Fibroblast of pulmonary artery (primary cell): ENCODE data around the gene NCEH1.
A peak's percentile ranks its signal among the peaks of the same experiment; 100 is the strongest.

ENCODE experiments used
- DNase-seq: peaks from one replicate; pipeline ENCODE4 v3.0.0-alpha.2; 2010; ENCODE audit warnings: low read depth
- H3K4me3 ChIP-seq: replicated peaks from 2 replicates; pipeline ENCODE4 v1.5.1; 2011; ENCODE audit warnings: low read depth, mild to moderate bottlenecking, control low read depth, low read length, moderate library complexity
- TF ChIP-seq, protein P1 (sequence below): IDR thresholded peaks from 2 replicates; pipeline ENCODE4 v1.5.1; 2011; ENCODE audit warnings: mild to moderate bottlenecking, control low read depth, low read length, inconsistent platforms; ENCODE audit errors: missing control alignments

Gene NCEH1

DNA sequence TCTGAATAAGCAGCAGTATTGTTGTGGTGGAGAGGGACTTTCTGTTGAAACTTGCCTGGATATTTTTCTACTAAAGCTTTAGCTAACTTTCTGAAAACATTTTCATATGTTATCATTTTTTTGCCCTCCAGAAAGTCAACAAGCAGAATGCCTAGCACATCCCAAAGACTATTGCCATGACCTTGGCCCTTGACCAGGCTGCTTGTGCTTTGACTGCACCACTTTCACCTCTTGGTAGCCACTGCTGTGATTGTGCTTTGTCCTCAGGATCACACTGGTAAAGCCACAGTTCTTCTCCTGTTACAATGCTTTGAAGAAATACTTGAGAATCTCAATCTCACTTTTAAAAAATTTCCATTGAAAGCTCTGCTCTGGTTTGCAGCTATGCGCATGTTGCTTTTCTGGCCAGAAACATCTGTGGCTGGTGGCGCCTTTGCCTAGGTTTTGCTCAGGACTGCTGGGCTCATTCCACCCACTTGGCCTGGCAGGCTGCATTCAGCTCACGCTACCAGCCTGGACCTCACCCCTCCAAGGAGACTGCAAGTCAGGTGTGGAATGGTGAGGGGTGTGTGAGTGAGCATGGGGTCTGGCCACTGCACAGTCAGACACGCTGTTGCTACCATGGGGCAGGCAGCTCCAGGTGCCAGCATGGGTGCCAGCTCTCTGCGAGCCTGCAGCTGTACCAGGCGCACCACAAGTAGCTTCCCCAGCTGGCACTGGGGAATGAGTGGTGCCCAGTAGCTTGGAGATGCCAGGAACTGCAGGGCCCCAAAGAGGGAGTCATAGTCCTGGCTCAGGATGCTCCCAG is 97.8 kb downstream of the NCEH1 start:
- TF ChIP-seq, protein P1, sequence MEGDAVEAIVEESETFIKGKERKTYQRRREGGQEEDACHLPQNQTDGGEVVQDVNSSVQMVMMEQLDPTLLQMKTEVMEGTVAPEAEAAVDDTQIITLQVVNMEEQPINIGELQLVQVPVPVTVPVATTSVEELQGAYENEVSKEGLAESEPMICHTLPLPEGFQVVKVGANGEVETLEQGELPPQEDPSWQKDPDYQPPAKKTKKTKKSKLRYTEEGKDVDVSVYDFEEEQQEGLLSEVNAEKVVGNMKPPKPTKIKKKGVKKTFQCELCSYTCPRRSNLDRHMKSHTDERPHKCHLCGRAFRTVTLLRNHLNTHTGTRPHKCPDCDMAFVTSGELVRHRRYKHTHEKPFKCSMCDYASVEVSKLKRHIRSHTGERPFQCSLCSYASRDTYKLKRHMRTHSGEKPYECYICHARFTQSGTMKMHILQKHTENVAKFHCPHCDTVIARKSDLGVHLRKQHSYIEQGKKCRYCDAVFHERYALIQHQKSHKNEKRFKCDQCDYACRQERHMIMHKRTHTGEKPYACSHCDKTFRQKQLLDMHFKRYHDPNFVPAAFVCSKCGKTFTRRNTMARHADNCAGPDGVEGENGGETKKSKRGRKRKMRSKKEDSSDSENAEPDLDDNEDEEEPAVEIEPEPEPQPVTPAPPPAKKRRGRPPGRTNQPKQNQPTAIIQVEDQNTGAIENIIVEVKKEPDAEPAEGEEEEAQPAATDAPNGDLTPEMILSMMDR = no peak
- no peak overlapping the region for H3K4me3 ChIP-seq
- DNase-seq = no peak

DNA sequence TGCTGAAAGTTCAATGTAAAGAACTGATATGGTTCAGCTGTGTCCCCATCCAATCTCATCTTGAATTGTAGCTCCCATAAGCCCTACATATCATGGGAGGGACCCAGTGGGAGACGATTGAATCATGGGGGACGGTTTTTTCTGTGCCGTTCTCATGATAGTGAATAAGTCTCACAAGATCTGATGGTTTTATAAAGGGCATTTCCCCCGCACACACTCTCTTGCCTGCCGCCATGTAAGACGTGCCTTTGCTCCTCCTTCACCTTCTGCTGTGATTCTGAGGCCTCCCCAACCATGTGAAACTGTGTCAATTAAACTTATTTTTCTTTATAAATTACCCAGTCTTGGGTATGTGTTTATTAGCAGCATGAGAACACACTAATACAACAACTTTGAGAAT is 101.1 kb downstream of the NCEH1 start:
- DNase-seq = no peak
- TF ChIP-seq, protein P1 = no peak
- no peak overlapping the region for H3K4me3 ChIP-seq

DNA sequence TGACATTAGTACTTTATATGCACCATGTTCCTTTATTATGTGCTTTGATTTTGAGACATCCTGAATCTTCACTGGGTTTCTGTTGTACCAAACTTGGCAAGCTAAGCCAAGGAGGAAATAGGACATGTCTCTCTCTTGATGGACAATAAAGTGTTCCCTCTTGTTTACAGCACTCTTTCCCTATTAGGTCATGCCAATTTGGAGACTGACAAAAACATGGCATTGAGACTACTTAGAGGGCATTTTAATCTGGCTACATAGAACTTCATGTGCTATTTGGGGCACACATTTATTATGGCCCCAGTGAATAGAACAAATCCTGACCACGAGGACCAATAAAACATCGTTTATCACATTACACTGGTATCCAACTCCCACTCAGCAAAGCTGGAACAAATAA is 102.3 kb downstream of the NCEH1 start:
- DNase-seq = no peak
- TF ChIP-seq, protein P1 = no peak
- H3K4me3 ChIP-seq = no peak overlapping the region

DNA sequence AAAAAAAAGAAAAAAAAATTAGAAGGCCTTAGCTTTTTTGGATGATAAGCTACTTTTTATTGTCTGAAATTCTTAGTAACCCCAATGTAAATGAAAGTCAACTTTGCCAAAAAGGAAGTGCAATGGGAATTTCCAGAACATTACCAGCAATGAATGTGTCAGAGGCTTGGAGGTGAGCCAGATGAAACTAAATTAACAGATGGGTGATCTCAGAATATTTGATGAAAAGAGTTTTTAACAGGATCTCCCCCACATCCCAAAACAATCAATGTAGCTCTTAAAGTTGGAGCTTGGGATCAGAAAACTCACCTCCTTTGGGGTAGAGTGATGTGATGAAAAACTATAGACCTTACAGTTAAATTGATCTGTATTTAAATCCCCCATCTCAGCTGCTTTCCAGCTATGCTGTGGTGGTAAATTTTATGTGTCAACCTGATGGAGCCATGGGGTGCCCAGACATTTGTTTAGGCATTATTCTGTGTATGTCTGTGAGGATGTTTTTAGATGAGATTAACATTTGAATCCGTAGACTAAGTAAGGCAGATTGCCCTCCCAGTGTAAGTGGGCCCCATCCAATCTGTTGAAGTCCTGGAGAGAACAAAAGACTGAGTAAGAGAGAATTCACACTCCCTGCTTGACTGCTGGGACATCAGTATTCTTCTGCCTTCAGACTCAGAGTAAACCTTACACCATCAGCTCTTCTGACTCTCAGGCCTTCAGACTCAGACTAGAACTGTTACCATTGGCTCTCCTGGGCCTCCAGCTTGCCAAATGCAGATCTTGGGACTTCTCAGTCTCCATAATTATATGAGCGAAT is 103.4 kb downstream of the NCEH1 start:
- no peak overlapping the region for H3K4me3 ChIP-seq
- DNase-seq = peak; percentile 97
- TF ChIP-seq, protein P1 = no peak

DNA sequence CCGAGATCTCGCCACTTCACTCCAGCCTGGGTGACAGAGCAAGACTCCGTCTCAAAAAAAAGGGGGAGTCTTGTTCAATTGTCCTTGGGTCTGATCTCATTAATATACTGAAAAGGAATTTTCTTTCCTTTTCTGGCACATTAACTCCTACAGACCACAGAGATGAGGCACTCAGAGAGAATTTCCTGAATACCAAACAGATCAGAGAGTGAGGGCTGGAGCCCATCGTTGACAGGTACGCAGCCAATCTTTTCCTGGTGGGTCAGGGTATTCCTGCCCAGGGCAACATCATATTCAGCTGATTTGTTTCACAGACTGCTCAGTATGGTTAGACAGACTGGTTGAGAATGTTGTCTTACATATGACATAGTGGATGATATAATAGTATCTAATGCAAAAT is 104.8 kb downstream of the NCEH1 start:
- TF ChIP-seq, protein P1 = no peak
- DNase-seq = peak; percentile 75
- no peak overlapping the region for H3K4me3 ChIP-seq

DNA sequence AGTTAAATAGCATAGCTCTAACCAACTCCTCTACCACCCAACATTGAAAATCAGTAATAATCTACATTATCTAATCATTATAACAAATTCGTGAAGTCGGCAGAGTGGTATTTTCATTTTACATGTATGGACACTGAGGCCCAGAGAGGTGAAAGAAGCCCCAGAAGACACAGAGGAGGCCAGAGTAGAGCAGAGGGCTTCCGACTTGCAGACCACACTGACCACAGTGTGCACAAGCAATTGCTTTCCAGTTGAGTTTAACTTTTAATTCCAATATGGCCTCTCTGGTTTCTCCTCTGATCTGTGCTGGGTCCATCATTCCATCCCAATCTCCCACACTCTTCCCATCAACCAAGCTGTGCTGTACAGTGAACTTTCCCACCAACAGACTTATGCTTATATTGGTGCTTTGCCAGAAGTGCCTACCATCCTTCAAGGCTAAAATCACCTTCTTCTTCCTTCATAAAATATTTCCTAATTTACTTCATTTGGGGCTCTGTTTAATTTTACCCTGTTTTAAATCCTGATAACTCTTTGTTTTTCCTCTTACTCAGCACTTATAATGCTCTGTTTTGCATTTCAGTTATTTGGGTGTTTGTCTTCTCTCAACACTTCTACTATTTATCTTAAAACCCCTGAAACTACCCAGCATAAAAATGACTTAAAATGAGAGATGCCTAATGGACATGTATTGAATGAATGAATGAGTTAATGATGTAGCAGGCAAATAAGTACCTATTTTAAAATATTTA is 105.8 kb downstream of the NCEH1 start:
- DNase-seq = no peak
- TF ChIP-seq, protein P1 = no peak
- no peak overlapping the region for H3K4me3 ChIP-seq
